ENCODE results near the gene EP400.

GRCh38 chr12:131959641-131960589 lies 10.2 kb downstream of the EP400 start:
- no peak for TF ChIP-seq MATR3 (CRISPR knock-in tag; IDR thresholded peaks at IDR 0.05)
- no peak for TF ChIP-seq MYPOP (CRISPR knock-in tag; IDR thresholded peaks at IDR 0.05)
- no peak for TF ChIP-seq MXI1 (IDR thresholded peaks at IDR 0.05; ENCODE audit: borderline replicate concordance, low read depth, low read length)
- no peak for TF ChIP-seq ETV6 (CRISPR knock-in tag; conservative IDR thresholded peaks at IDR 0.05)
- no peak for TF ChIP-seq YY1 (IDR thresholded peaks at IDR 0.05; ENCODE audit: insufficient read depth, insufficient replicate concordance, low read depth, low read length)
- TF ChIP-seq CTCF (CRISPR knock-in tag; IDR thresholded peaks at IDR 0.05) = no peak
- no peak for TF ChIP-seq ZNF138 (CRISPR knock-in tag; IDR thresholded peaks at IDR 0.05; ENCODE audit: low read depth)
- no peak for TF ChIP-seq STAT6 (CRISPR knock-in tag; IDR thresholded peaks at IDR 0.05; ENCODE audit: borderline replicate concordance)
- no peak for TF ChIP-seq SRSF1 (optimal IDR thresholded peaks at IDR 0.05; ENCODE audit: low read depth, low read length)
- no peak for TF ChIP-seq PHB2 (IDR thresholded peaks at IDR 0.05; ENCODE audit: partially characterized antibody)
- TF ChIP-seq ZNF317 (CRISPR knock-in tag; IDR thresholded peaks at IDR 0.05) = no peak
- TF ChIP-seq MLXIP (CRISPR knock-in tag; IDR thresholded peaks at IDR 0.05; ENCODE audit: borderline replicate concordance) = no peak
